C4-2B (cell line): ENCODE results near the gene AARS1.
"Not testable (repeated sequence)": the region's sequence is repeated elsewhere in the genome, so short reads cannot be mapped to it uniquely, and the experiment has no call there.

Source experiments
- H3K27ac ChIP-seq: fragments of 450-650 bp; 2 replicates; pipeline ENCODE4 v1.5.1; 2017
- CTCF ChIP-seq: fragments of 450-650 bp; conservative IDR thresholded peaks from 2 replicates; pipeline ENCODE4 v1.5.1; 2017; ENCODE audit warnings: mild to moderate bottlenecking
- ZFX ChIP-seq: fragments of 450-650 bp; IDR thresholded peaks from 2 replicates; pipeline ENCODE4 v1.6.1; 2017

Gene AARS1

GRCh38 chr16:70289229-70290094, at the start of gene AARS1:
Gene AARS1 (minus strand): TSS chr16:70289506. CDS start chr16:70282763, 6,743 bp downstream.
- peak within 1 kb of the TSS; percentile 97 for H3K27ac ChIP-seq
- TF ChIP-seq ZFX (peak; percentile 92; the same call in 1 of the 2 replicates), CTCF (no peak)

DNA sequence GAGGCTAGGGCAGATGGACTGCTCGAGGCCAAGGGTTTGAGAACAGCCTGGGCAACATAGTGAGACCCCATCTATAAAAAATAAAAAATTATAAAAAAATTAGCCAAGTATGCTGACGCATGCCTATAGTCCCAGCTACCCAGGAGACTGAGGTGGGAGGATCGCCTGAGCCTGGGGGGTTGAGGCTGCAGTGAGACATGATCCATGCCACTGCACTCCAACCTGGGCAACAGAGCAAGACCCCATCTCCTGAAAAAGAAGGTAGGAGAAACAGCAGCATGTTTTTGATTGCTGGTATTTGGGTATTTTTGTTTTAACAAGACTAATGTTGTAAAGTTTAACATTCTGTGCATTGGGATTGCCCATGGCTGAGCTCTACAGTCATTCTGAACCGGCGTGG, 48.5 kb upstream of the AARS1 start:
- H3K27ac ChIP-seq, result no peak overlapping the region
- TF ChIP-seq CTCF (no peak), ZFX (no peak)

DNA sequence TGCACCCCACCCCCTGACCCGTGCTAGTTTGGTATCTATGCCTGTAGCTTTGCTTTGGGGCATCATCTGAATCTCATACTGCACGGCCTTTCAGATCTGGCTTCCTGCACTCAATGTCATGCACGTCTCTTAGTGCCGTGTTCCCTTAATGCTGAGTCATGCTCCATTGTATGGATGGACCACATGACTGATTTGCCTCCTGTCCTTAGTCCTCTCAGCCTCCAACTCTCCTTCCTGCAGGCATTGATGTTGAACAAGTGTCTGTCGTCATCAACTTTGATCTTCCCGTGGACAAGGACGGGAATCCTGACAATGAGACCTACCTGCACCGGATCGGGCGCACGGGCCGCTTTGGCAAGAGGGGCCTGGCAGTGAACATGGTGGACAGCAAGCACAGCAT, 43.4 kb upstream of the AARS1 start:
- peak overlapping the region; percentile 18 for H3K27ac ChIP-seq

GRCh38 chr16:70331588-70332358, 42.5 kb upstream of the AARS1 start:
- peak overlapping the region; percentile 18 for H3K27ac ChIP-seq
- TF ChIP-seq ZFX (no peak), CTCF (peak; percentile 78)

- TF ChIP-seq CTCF (no peak), ZFX (no peak)
- no peak overlapping the region for H3K27ac ChIP-seq
Measured at GRCh38 chr16:70331091-70331490, 41.8 kb upstream of the AARS1 start.

GRCh38 chr16:70324998-70325747, 35.9 kb upstream of the AARS1 start:
- peak overlapping the region; percentile 68 for H3K27ac ChIP-seq
- TF ChIP-seq ZFX (no peak), CTCF (no peak)

DNA sequence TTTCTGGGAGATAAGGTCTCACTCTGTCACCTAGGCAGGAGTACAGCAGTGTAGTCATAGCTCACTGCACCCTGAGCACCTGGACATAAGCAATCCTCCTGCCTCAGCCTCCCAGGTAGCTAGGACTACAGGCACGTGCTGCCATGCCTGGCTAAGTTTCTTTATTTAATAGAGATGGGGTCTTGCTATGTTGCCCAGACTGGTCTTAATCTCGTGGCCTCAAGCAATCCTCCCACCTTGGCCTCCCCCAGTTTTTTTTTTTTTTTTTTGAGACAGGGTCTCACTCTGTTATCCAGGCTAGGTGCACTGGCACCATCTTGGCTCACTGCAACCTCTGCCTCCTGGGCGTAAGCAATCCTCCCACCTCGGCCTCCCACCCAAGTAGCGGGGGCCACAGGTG, 30.8 kb upstream of the AARS1 start:
- TF ChIP-seq ZFX (no peak), CTCF (no peak)
- H3K27ac ChIP-seq, result no peak overlapping the region

DNA sequence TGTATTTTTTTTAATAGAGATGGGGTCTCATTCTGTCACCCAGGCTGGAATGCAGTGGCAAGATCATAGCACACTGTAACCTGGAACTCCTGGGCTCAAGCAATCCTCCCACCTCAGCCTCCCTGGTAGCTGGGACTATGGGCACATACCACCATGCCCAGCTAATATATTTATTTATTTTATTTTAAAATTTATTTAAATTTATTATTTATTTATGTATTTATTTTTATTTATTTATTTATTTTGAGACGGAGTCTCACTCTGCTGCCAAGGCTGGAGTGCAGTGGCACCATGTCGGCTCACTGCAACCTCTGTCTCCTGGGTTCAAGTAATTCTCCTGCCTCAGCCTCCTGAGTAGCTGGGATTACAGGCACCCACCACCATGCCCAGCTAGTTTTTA, 18.4 kb upstream of the AARS1 start:
- not testable (repeated sequence) for H3K27ac ChIP-seq
